ENCODE data around the gene GASK1A.

DNA sequence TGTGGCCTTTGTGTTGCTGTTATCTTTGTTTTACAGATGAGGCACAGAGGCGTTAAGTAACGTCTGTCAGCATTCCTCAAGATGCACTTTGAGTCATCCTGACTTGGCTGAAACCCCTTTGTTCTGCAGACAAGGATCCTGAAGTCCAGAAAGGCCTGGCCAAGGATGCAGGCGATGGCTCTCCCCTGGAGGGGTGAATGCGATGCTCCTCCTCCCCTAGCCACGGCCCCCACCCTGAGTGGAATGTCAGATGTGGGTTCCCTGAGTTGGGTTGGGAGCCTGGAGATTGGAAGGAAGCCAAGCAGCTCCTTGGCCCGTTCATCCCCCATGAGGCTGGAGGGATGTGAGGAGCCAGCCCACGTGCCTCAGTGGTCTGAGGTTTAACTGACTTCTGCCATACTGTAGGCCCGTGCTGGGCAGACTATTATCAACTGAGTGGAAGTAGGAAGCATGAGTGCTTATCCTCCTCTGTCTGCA, 83.5 kb downstream of the GASK1A start:
- TF ChIP-seq MAFK (IDR thresholded peaks at IDR 0.05; ENCODE audit: low read depth, low read length) (no peak), POLR2A (IDR thresholded peaks at IDR 0.05; ENCODE audit: low read depth, low read length) (no peak), FOS (IDR thresholded peaks at IDR 0.05; ENCODE audit: low read depth, low read length) (no peak), NFE2L2 (IDR thresholded peaks at IDR 0.05; ENCODE audit: low read depth, low read length) (no peak), RAD21 (IDR thresholded peaks at IDR 0.05; ENCODE audit: low read length) (no peak)
- TF ChIP-seq, protein P1, sequence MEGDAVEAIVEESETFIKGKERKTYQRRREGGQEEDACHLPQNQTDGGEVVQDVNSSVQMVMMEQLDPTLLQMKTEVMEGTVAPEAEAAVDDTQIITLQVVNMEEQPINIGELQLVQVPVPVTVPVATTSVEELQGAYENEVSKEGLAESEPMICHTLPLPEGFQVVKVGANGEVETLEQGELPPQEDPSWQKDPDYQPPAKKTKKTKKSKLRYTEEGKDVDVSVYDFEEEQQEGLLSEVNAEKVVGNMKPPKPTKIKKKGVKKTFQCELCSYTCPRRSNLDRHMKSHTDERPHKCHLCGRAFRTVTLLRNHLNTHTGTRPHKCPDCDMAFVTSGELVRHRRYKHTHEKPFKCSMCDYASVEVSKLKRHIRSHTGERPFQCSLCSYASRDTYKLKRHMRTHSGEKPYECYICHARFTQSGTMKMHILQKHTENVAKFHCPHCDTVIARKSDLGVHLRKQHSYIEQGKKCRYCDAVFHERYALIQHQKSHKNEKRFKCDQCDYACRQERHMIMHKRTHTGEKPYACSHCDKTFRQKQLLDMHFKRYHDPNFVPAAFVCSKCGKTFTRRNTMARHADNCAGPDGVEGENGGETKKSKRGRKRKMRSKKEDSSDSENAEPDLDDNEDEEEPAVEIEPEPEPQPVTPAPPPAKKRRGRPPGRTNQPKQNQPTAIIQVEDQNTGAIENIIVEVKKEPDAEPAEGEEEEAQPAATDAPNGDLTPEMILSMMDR (conservative IDR thresholded peaks at IDR 0.05; ENCODE audit: low read depth, low read length), result no peak

All from IMR-90 (cell line).